Measurements from ENCODE around the gene ACSM3.

ACSM3 gene

GRCh38 chr16:20838240-20838639 lies 74.4 kb downstream of the ACSM3 start:
- Histone ChIP-seq H3K4me2 (ENCODE audit: low read length) (no peak overlapping the region), H3K4me1 (ENCODE audit: low read length) (no peaks in the 10 kb centered on the region), H3K27ac (ENCODE audit: low read length) (no peak overlapping the region), H3K36me3 (replicated peaks; ENCODE audit: low read depth, low read length) (peaks cover 50% of the 10 kb centered on the region), H3K79me2 (ENCODE audit: low read length) (no peaks in the 10 kb centered on the region), H3K9me3 (ENCODE audit: insufficient read depth, low read length) (0 out of 2 replicates have a peak, but pooled peaks cover 3% of the 10 kb centered on the region), H4K20me1 (ENCODE audit: insufficient read depth, low read length) (no peaks in the 10 kb centered on the region), H3K4me3 (ENCODE audit: low read length) (no peak overlapping the region), H3K27me3 (ENCODE audit: low read depth, low read length) (no peaks in the 10 kb centered on the region), H3K9ac (ENCODE audit: low read length) (no peak overlapping the region), H2AFZ (ENCODE audit: low read depth, low read length) (no peak overlapping the region)
- TF ChIP-seq EZH2phosphoT487 (IDR thresholded peaks at IDR 0.05; ENCODE audit: low read depth) = no peak
- TF ChIP-seq CTCF (IDR thresholded peaks at IDR 0.05; ENCODE audit: low read depth, low read length) = no peak

GRCh38 chr16:20839504-20839903 lies 75.7 kb downstream of the ACSM3 start:
- 0 out of 2 replicates have a peak, but pooled peaks cover 3% of the 10 kb centered on the region for H3K9me3 ChIP-seq (ENCODE audit: insufficient read depth, low read length)
- no peak overlapping the region for H3K4me2 ChIP-seq (ENCODE audit: low read length)
- peaks cover 49% of the 10 kb centered on the region for H3K36me3 ChIP-seq (replicated peaks; ENCODE audit: low read depth, low read length)
- TF ChIP-seq CTCF (IDR thresholded peaks at IDR 0.05; ENCODE audit: low read depth, low read length) (no peak), EZH2phosphoT487 (IDR thresholded peaks at IDR 0.05; ENCODE audit: low read depth) (no peak)
- H3K4me1 ChIP-seq (ENCODE audit: low read length) = no peaks in the 10 kb centered on the region
- H3K27ac ChIP-seq (ENCODE audit: low read length) = no peak overlapping the region
- no peaks in the 10 kb centered on the region for H3K79me2 ChIP-seq (ENCODE audit: low read length)
- no peaks in the 10 kb centered on the region for H4K20me1 ChIP-seq (ENCODE audit: insufficient read depth, low read length)
- no peak overlapping the region for H2AFZ ChIP-seq (ENCODE audit: low read depth, low read length)
- H3K9ac ChIP-seq (ENCODE audit: low read length) = no peak overlapping the region
- H3K27me3 ChIP-seq (ENCODE audit: low read depth, low read length) = no peaks in the 10 kb centered on the region
- no peak overlapping the region for H3K4me3 ChIP-seq (ENCODE audit: low read length)

GRCh38 chr16:20844054-20844453 lies 80.2 kb downstream of the ACSM3 start:
- no peaks in the 10 kb centered on the region for H3K27me3 ChIP-seq (ENCODE audit: low read depth, low read length)
- no peak overlapping the region for H3K9ac ChIP-seq (ENCODE audit: low read length)
- H4K20me1 ChIP-seq (ENCODE audit: insufficient read depth, low read length) = no peaks in the 10 kb centered on the region
- H3K4me2 ChIP-seq (ENCODE audit: low read length) = no peak overlapping the region
- peaks cover 27% of the 10 kb centered on the region for H3K36me3 ChIP-seq (replicated peaks; ENCODE audit: low read depth, low read length)
- no peaks in the 10 kb centered on the region for H3K9me3 ChIP-seq (ENCODE audit: insufficient read depth, low read length)
- no peaks in the 10 kb centered on the region for H3K4me1 ChIP-seq (ENCODE audit: low read length)
- no peak overlapping the region for H3K4me3 ChIP-seq (ENCODE audit: low read length)
- H3K79me2 ChIP-seq (ENCODE audit: low read length) = no peaks in the 10 kb centered on the region
- TF ChIP-seq CTCF (IDR thresholded peaks at IDR 0.05; ENCODE audit: low read depth, low read length) = no peak
- TF ChIP-seq EZH2phosphoT487 (IDR thresholded peaks at IDR 0.05; ENCODE audit: low read depth) = no peak
- H3K27ac ChIP-seq (ENCODE audit: low read length) = no peak overlapping the region
- no peak overlapping the region for H2AFZ ChIP-seq (ENCODE audit: low read depth, low read length)

- H3K4me2 ChIP-seq (ENCODE audit: low read length) = no peak overlapping the region
Observed at GRCh38 chr16:20844588-20844987, 80.8 kb downstream of the ACSM3 start.

More at GRCh38 chr16:20844588-20844987, 80.8 kb downstream of the ACSM3 start:
- TF ChIP-seq EZH2phosphoT487 (IDR thresholded peaks at IDR 0.05; ENCODE audit: low read depth) = no peak
- TF ChIP-seq CTCF (IDR thresholded peaks at IDR 0.05; ENCODE audit: low read depth, low read length) = no peak
- no peak overlapping the region for H2AFZ ChIP-seq (ENCODE audit: low read depth, low read length)
- peaks cover 27% of the 10 kb centered on the region for H3K36me3 ChIP-seq (replicated peaks; ENCODE audit: low read depth, low read length)
- H3K9me3 ChIP-seq (ENCODE audit: insufficient read depth, low read length) = no peaks in the 10 kb centered on the region
- no peaks in the 10 kb centered on the region for H3K79me2 ChIP-seq (ENCODE audit: low read length)
- no peak overlapping the region for H3K9ac ChIP-seq (ENCODE audit: low read length)
- H3K27ac ChIP-seq (ENCODE audit: low read length) = no peak overlapping the region
- no peaks in the 10 kb centered on the region for H3K27me3 ChIP-seq (ENCODE audit: low read depth, low read length)
- no peak overlapping the region for H3K4me3 ChIP-seq (ENCODE audit: low read length)
- H4K20me1 ChIP-seq (ENCODE audit: insufficient read depth, low read length) = no peaks in the 10 kb centered on the region
- H3K4me1 ChIP-seq (ENCODE audit: low read length) = no peaks in the 10 kb centered on the region
